Stimulated activated CD8-positive, alpha-beta memory T cell treated with anti-CD3 and anti-CD28 coated beads, Interleukin-4, amount 100 ng/mL, for 24 hours (primary cell): ENCODE results near the gene SLC37A1.

ENCODE experiments used
- DNase-seq: peaks from one replicate; pipeline ENCODE4 v3.0.0-alpha.2; 2020; ENCODE audit warnings: low read depth

SLC37A1 gene

GRCh38 chr21:42562816-42563215, 49.2 kb downstream of the SLC37A1 start:
- DNase-seq, result no peak

GRCh38 chr21:42563261-42563660, 49.6 kb downstream of the SLC37A1 start:
- DNase-seq, result no peak

GRCh38 chr21:42563686-42564085, 50.0 kb downstream of the SLC37A1 start:
- DNase-seq, result no peak

GRCh38 chr21:42564561-42564971, 50.9 kb downstream of the SLC37A1 start:
- DNase-seq, result no peak

GRCh38 chr21:42565206-42565810, 51.7 kb downstream of the SLC37A1 start:
- DNase-seq, result no peak

DNA sequence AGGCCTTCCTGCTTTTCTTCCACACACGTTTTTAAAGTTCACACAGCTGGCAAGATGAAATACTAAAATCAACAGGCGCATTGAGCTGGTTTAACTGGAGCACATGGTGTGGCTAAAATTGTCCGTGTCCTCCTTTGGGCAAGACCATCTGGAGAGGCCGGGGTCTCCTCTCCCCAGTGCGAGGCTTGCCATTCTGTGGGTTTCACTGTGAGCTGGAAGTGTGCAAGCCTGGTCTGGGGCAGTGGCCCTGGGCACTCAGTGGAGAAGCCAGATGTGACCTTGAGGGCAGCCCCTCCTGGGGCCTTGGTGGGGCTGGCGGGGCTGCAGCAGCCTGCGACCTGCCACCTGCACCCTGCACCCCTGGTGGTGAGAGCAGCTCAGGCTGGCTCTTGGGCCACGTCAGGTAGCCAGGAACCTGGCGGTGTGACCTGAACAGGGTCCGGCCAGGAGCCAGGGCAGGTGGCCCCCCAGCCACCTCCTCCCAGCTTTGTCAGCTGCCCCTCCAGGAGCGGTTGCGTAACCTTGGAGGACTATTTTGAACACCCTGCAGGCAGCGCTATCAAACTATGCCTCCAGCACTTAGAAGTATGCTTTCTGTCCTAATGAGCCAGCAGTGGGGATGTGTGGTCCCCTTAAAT, 52.4 kb downstream of the SLC37A1 start:
- no peak for DNase-seq

- DNase-seq, result no peak
Measured at GRCh38 chr21:42566524-42567213, 53.0 kb downstream of the SLC37A1 start.

DNA sequence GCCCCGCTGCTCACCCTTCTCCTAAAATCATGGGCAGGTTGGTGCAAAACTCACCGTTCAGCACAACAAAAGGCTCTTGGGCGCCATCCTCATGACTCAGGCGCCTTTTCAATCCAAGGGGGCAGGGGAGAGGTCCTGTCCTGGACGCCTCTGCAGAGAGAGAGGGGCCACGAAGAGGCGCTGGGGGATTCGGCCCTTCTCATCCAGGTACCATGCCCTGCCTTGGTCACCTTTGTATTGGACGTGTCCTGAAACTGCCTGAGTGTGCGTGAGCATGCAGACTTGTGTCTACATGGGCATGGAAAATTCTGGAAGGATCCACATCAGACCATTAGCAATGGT, 53.5 kb downstream of the SLC37A1 start:
- DNase-seq, result no peak

GRCh38 chr21:42567861-42568260, 54.2 kb downstream of the SLC37A1 start:
- no peak for DNase-seq

DNA sequence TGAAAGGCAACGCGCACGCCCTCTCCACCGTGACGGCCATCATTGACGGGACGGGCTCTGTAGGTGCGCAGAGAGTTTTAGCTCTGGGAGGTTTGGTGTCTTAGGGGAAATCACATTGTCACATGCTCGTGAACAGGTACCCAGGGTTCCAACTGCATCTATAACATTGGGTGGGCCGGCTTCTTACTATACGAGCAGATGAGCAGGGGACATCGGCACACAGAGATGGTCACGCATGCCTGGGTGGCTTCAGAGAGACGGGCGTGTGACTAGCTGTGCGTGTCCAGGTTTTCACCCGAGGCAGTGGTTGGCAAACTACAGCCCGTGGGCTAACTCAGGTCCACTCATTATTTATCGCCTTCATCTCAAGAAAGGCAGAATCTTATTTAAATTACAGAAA, 54.7 kb downstream of the SLC37A1 start:
- no peak for DNase-seq

DNA sequence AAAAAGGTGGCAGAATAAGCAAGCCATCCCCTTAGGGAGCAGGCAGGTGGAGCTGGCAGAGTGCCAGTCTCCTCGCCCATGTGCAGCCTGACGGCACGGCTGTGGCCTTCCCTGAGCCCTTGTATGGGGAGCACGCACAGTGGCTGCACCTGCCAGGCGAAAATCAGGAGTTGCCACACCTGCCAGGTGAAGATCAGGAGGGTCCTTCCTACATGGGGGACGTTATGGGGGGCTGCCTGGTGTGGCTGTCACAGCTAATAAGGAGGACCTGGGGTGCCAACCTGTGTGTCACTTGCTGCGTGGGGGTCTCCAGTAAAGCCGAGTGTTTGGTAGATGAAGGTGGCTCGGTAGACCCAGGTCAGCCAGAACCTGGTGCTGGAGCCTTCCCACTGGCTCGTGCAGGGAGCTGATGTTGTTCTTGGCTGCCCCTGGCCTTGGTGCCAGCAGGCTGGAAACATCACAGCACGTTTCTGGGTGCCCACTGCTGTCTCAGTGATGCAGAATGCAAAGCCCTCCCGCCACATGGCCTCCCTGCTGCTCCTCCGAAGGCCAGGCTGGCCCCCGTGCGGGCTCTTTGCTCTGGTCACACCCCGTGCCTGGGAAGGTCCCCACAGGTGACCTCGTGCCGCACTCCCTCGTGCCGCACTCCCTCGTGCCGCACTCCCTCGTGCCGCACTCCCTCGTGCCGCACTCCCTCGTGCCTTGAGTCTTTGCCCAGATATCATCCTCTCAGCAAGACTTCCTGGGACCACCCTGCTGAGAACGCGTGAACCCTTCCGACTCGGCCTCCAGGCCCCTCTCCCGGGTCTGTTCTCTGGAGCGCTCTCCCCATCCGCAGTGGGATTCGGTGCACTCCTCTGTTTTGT, 55.4 kb downstream of the SLC37A1 start:
- no peak for DNase-seq

- no peak for DNase-seq
Measured at GRCh38 chr21:42569732-42570301, 56.2 kb downstream of the SLC37A1 start.

DNA sequence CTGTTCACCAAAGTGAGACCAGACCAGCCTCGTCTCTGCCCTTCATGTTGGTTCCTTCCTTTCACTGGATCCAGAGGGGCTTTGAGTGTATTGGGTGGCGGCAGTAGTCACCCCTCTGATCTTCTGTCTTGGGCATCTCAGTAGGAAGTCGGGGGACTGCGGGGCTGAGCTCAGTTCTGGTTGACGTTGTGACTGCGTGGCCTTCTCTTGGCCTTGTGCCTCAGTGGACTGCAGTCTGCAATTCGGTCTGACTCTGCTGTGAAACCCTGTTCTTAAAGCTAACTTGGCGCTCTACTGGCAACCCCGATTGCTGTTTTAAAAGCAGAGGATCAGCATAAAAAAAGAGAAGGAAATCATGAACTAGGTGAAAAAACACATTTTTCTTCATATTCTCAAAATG, 56.7 kb downstream of the SLC37A1 start:
- DNase-seq, result no peak

DNA sequence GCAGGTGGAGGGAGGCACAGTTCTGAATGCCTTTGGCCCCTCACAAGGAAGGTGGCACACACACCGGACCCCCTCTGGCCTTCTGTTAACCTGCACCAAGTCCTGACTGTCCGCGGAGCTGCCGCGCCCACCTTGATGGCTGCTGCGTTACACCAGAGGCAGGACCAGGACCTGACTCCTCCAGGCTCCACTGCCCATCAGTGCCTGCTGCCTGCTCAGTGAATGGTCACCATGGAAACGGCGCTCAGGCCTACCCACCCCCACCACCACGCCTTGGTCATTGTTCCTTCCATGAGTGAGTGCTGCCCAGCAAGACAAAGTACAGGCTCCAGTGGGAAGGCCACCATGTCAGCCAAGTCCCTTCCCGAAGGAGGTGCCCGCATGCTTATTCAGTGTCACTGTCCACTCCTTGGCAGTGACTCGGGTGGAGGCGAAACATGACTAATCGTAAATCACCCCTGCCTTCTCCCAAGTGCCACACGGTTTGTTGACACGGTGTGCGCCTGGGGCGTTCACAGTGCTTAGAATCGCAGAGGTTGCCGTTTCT, 57.3 kb downstream of the SLC37A1 start:
- DNase-seq, result no peak

DNA sequence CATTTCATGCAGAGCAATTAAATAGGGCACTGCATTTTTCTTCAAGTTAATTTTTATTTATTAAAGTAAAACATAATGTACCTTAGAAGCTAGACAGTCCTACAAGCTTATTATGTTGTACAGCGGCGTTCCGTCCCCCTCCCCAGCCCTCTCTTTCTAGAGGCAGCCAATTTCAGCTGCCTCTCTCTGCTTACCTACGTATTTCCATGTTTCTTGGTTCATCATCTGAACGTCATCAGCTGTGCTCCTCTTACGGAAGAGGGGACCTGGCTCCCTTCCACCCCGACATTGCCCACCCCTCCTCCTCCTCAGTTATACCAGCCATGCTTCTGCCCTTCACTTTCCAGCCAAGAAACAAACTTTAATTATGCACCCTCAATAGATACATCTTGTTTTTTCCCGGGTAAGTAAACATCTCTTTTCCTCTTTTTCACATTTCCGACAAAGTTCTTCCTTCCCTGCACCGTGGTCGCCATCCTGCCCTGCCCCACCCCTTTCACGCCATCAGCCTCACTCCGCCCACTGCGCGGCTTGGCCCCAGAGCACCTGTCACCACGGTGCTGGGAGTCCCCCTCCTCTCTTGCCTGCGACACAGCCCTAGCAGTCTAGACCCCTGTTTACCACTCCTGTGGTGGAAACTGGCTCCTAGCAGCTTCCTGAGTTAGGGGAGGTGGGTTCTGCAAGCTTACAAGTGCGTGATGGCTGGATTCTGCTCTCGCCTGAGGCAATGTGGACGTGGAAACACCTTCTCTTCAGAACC, 57.9 kb downstream of the SLC37A1 start:
- no peak for DNase-seq

DNA sequence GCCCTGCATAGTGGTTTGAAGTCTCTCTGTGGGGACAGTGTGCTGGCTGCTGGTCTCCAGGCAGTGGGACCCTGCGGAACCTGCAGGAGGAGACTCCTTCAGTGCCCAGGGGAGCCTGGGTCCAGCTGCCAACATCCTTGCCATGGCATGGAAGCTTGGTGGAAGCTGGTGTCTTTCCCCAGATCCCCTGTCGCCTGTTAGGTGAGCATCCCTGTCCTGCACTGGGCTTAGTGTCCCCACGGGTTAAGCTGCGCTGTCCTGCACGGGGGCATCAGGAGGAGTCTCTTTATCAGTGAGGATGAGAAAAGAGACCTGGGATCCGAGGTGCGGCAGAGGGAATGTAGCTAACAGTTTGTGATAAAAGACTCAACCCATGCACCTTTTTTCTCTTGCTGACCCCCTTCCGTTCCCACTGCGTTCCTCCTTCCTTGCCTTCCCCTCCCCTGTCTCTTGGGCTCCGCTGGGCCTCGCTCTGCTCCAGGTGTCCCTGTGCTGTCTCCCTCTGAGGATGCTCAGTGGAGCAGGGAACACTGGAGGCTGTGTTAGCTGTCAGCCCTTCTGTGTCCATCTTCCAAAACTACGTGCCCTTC, 59.3 kb downstream of the SLC37A1 start:
- DNase-seq, result no peak

GRCh38 chr21:42574234-42575027, 60.8 kb downstream of the SLC37A1 start:
- no peak for DNase-seq

- DNase-seq, result no peak
Measured at GRCh38 chr21:42575111-42575510, 61.5 kb downstream of the SLC37A1 start.

DNA sequence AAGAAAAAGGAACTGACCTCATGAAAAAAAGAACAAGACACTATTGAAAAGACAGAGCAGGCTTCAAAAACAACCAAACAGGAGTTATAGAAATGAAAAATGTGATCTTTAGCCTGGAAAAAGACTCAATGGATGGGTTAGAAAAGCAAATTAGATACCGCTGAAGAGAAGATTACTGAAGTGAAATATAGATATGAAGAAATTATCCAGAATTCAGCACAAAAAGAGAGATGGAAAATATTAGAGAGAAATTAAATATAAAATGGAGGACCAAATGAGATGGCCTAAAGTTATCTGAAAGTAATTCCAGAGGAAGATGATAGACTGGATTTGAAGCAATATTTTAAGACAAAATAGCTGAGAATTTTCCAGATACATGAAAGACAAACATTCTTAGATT, 63.0 kb downstream of the SLC37A1 start:
- no peak for DNase-seq

GRCh38 chr21:42578034-42578433, 64.4 kb downstream of the SLC37A1 start:
- no peak for DNase-seq
